Caco-2 (cell line): Measurements from ENCODE around the gene MSH3. TPM values are rescaled to one million over a fixed set of nuclear protein-coding genes. Genes with fewer than 3 reads are reported as not detected.

Experiments
- BruUV-seq: library from RNA; stranded (reverse); fragments of 400-500 nt; replicated peaks from 2 replicates; lab custom pipeline; 2021; lab: Mats Ljungman, UMichigan
- CTCF ChIA-PET: fragments of 300-600 bp; sonication (Branson Sonifier 250); formaldehyde crosslinking; loops from one replicate; lab custom pipeline; 2022; ENCODE audit warnings: antibody characterized with exemption; lab: Charles Lee
- POLR2A ChIA-PET: fragments of 300-600 bp; sonication (Branson Sonifier 250); formaldehyde crosslinking; loops from one replicate; lab custom pipeline; 2022; ENCODE audit warnings: antibody characterized with exemption; lab: Charles Lee
- DNase-seq, 2 experiments: peaks; one replicate each; pipeline versions ENCODE4 v3.0.0 to v3.0.0-alpha.2; 2020 to 2022
- H3K27me3 ChIP-seq: replicated peaks from 2 replicates; pipeline ENCODE4 v1.6.0; 2011; ENCODE audit warnings: low read length; ENCODE audit not compliant: control insufficient read depth, insufficient read depth
- H3K36me3 ChIP-seq: 2 replicates; pipeline ENCODE4 v1.5.1; 2011; ENCODE audit warnings: low read length; ENCODE audit not compliant: control insufficient read depth, insufficient read depth
- H3K4me1 ChIP-seq: fragments of 250-450 bp; sonication (Bioruptor Pico); 2 replicates; pipeline ENCODE4 v1.5.1; 2020; ENCODE audit warnings: mild to moderate bottlenecking
- H3K4me3 ChIP-seq: 2 replicates; pipeline ENCODE4 v1.5.1; 2011; ENCODE audit warnings: low read depth, mild to moderate bottlenecking, control low read depth, low read length
- H3K9me3 ChIP-seq: fragments of 250-450 bp; sonication (Bioruptor Pico); 2 replicates; pipeline ENCODE4 v1.5.1; 2020; ENCODE audit warnings: mild to moderate bottlenecking, moderate library complexity
- H3K27ac Mint-ChIP-seq: one replicate; pipeline ENCODE4 v1.8.0; 2022; ENCODE audit warnings: mixed read lengths; ENCODE audit not compliant: unreplicated experiment
- H3K27me3 Mint-ChIP-seq: one replicate; pipeline ENCODE4 v1.8.0; 2022; ENCODE audit warnings: mixed read lengths; ENCODE audit not compliant: insufficient read depth, unreplicated experiment
- H3K36me3 Mint-ChIP-seq: one replicate; pipeline ENCODE4 v1.8.0; 2022; ENCODE audit warnings: mild to moderate bottlenecking, mixed read lengths; ENCODE audit not compliant: insufficient read depth, unreplicated experiment
- H3K4me1 Mint-ChIP-seq: one replicate; pipeline ENCODE4 v1.8.0; 2022; ENCODE audit warnings: low read depth, mixed read lengths; ENCODE audit not compliant: unreplicated experiment
- H3K4me3 Mint-ChIP-seq: one replicate; pipeline ENCODE4 v1.8.0; 2022; ENCODE audit warnings: mild to moderate bottlenecking, moderate library complexity, mixed read lengths; ENCODE audit not compliant: unreplicated experiment
- H3K9me3 Mint-ChIP-seq: one replicate; pipeline ENCODE4 v1.8.0; 2022; ENCODE audit warnings: mixed read lengths; ENCODE audit not compliant: unreplicated experiment
- intact Hi-C: fragments of 100-400 bp; cut with micrococcal nuclease; formaldehyde crosslinking; loops from one replicate; pipeline ENCODE4 v1.10.0; 2022; ENCODE audit not compliant: unreplicated experiment
- total RNA-seq: library from RNA; stranded (reverse); gene quantifications from 2 replicates; pipeline ENCODE4 v1.2.3, GENCODE V29; 2022
- TF ChIP-seq, protein P1 (sequence below), 2 experiments: fragments of 200-600 bp in 1 of 2; IDR thresholded peaks; 1 replicate in 1 of 2; 2 replicates in 1 of 2; pipeline versions ENCODE4 v1.5.1 to v1.8.0; 2011 to 2022; ENCODE audit warnings: antibody characterized with exemption in 1 of 2, control low read depth in 1 of 2, inconsistent platforms in 1 of 2, low read depth in 1 of 2, low read length in 1 of 2, mild to moderate bottlenecking in 1 of 2, moderate library complexity in 1 of 2; ENCODE audit not compliant: insufficient read depth in 1 of 2, severe bottlenecking in 1 of 2, unreplicated experiment in 1 of 2

MSH3 gene
- total RNA-seq, 1 experiment from 2014 or later: 17.1 TPM

DNA sequence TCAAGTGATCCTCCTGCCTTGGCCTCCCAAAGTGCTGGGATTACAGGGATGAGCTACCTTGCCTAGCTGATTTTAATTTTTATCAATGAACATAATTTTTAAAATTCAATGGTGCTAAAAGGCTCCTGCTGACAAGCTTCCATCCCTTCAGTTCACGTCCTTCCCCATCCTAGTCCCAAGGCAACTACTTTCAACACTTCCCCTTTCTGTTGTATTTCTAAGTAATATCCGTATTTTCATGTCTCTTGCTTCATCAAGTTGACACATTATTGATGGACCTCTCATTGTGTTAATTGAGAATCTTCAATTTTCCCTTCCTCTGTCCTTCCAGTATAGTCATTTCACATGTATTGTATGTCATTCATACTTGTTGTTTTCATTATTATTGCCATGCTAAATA is 211.9 kb downstream of the MSH3 start:
- Mint-ChIP-seq H3K27ac (peak overlapping the region; percentile 56), H3K36me3 (peaks cover 33% of the 10 kb centered on the region), H3K4me1 (peaks cover 41% of the 10 kb centered on the region), H3K9me3 (peaks cover 12% of the 10 kb centered on the region), H3K4me3 (no peak overlapping the region), H3K27me3 (no peaks in the 10 kb centered on the region)
- DNase-seq: no peak
- Histone ChIP-seq H3K36me3 (no peaks in the 10 kb centered on the region; the same call in 1 of the 2 replicates), H3K9me3 (peaks cover 7% of the 10 kb centered on the region; the same call in 1 of the 2 replicates), H3K27me3 (no peaks in the 10 kb centered on the region), H3K4me3 (no peak overlapping the region), H3K4me1 (peaks cover 44% of the 10 kb centered on the region)
- TF ChIP-seq, protein P1, sequence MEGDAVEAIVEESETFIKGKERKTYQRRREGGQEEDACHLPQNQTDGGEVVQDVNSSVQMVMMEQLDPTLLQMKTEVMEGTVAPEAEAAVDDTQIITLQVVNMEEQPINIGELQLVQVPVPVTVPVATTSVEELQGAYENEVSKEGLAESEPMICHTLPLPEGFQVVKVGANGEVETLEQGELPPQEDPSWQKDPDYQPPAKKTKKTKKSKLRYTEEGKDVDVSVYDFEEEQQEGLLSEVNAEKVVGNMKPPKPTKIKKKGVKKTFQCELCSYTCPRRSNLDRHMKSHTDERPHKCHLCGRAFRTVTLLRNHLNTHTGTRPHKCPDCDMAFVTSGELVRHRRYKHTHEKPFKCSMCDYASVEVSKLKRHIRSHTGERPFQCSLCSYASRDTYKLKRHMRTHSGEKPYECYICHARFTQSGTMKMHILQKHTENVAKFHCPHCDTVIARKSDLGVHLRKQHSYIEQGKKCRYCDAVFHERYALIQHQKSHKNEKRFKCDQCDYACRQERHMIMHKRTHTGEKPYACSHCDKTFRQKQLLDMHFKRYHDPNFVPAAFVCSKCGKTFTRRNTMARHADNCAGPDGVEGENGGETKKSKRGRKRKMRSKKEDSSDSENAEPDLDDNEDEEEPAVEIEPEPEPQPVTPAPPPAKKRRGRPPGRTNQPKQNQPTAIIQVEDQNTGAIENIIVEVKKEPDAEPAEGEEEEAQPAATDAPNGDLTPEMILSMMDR (IDR thresholded peaks at IDR 0.05; ENCODE audit: insufficient read depth in 1 of 2, low read depth in 1 of 2, low read length in 1 of 2, severe bottlenecking in 1 of 2, unreplicated experiment in 1 of 2): no peak
- ChIA-PET CTCF (no interaction called here), POLR2A (no interaction called here)
- no TSS peak for BruUV-seq
- intact Hi-C loops: no loop called here

DNA sequence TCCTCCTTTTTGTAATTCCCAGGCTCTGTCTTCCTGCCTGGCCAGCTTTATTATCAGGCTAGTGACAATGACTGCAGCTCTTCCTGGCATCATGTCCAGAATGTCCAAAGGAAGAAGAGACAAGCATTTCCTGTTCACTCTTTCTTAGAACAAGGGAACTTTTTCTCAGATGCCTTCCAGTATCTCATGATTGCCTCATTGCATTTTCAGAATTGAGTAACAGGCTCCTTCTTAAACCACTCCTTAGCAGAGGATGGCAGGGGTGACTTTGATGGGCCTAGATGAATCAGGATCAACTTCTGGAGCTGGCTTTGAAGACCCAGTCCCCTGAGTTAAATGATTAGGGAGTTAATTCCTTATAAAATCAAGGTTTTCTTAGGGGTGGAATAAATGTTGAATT is 212.8 kb downstream of the MSH3 start:
- Mint-ChIP-seq H3K36me3 (peaks cover 33% of the 10 kb centered on the region), H3K27ac (peak overlapping the region; percentile 56), H3K27me3 (no peaks in the 10 kb centered on the region), H3K4me3 (no peak overlapping the region), H3K4me1 (peaks cover 47% of the 10 kb centered on the region), H3K9me3 (peaks cover 12% of the 10 kb centered on the region)
- no peak for DNase-seq
- H3K4me3 ChIP-seq: no peak overlapping the region
- H3K36me3 ChIP-seq: no peaks in the 10 kb centered on the region; the same call in 1 of the 2 replicates
- no peaks in the 10 kb centered on the region for H3K27me3 ChIP-seq
- intact Hi-C loops: no loop called here
- POLR2A ChIA-PET: no interaction called here
- peaks cover 7% of the 10 kb centered on the region; the same call in 1 of the 2 replicates for H3K9me3 ChIP-seq
- no TSS peak for BruUV-seq
- peaks cover 41% of the 10 kb centered on the region for H3K4me1 ChIP-seq
- TF ChIP-seq, protein P1 (IDR thresholded peaks at IDR 0.05; ENCODE audit: insufficient read depth in 1 of 2, low read depth in 1 of 2, low read length in 1 of 2, severe bottlenecking in 1 of 2, unreplicated experiment in 1 of 2): no peak
- CTCF ChIA-PET: no interaction called here

DNA sequence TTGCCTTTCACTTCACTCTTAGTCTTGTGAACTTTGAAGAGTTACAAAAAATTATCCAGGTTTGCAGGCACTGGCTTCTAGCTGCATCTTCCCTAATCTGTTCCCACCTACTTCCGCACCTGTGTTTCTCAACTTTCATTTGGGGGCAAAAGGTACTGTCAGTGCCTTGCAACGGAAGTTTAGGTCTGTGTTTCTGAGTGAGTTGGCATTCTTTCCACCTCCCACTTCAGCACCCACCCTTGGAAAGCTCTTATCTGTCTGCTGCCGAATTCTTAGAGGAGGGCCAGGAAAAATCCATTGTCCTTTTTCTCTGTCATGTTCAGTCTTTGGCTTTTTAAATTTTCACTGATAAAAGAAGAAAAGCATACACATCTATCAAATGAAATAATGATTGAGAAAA is 216.0 kb downstream of the MSH3 start:
- Histone ChIP-seq H3K27me3 (no peaks in the 10 kb centered on the region), H3K36me3 (no peaks in the 10 kb centered on the region; the same call in 1 of the 2 replicates), H3K9me3 (no peaks in the 10 kb centered on the region), H3K4me3 (no peak overlapping the region), H3K4me1 (peaks cover 13% of the 10 kb centered on the region)
- Mint-ChIP-seq H3K4me3 (no peak overlapping the region), H3K27me3 (no peaks in the 10 kb centered on the region), H3K27ac (peak overlapping the region; percentile 66), H3K36me3 (peaks cover 24% of the 10 kb centered on the region), H3K9me3 (peaks cover 12% of the 10 kb centered on the region), H3K4me1 (peaks cover 26% of the 10 kb centered on the region)
- DNase-seq: no peak
- intact Hi-C loops: no loop called here
- BruUV-seq: no TSS peak
- CTCF ChIA-PET: no interaction called here
- TF ChIP-seq, protein P1 (IDR thresholded peaks at IDR 0.05; ENCODE audit: insufficient read depth in 1 of 2, low read depth in 1 of 2, low read length in 1 of 2, severe bottlenecking in 1 of 2, unreplicated experiment in 1 of 2): no peak
- POLR2A ChIA-PET: no interaction called here
